VCaP (cell line): ENCODE data around the gene ABT1.

Experiments used
- H3K27ac ChIP-seq: fragments of 450-650 bp; 2 replicates; pipeline ENCODE4 v1.5.1; 2017
- CTCF ChIP-seq: fragments of 450-650 bp; conservative IDR thresholded peaks from 2 replicates; pipeline ENCODE4 v1.5.1; 2017; ENCODE audit warnings: mild to moderate bottlenecking, moderate library complexity

ABT1 gene

GRCh38 chr6:26554447-26554696 lies 42.4 kb upstream of the ABT1 start:
- peak overlapping the region; percentile 77; the same call in 1 of the 2 replicates for H3K27ac ChIP-seq
- no peak for TF ChIP-seq CTCF

GRCh38 chr6:26554697-26555504 lies 41.9 kb upstream of the ABT1 start:
- TF ChIP-seq CTCF: no peak
- peak overlapping the region; percentile 77; the same call in 1 of the 2 replicates for H3K27ac ChIP-seq

GRCh38 chr6:26555505-26556262 lies 41.1 kb upstream of the ABT1 start:
- TF ChIP-seq CTCF: no peak
- H3K27ac ChIP-seq: no peak overlapping the region

- TF ChIP-seq CTCF: no peak
- H3K27ac ChIP-seq: no peak overlapping the region
Measured at GRCh38 chr6:26556263-26557070, 40.3 kb upstream of the ABT1 start.

GRCh38 chr6:26561533-26562466 lies 35.0 kb upstream of the ABT1 start:
- no peak for TF ChIP-seq CTCF
- H3K27ac ChIP-seq: no peak overlapping the region

GRCh38 chr6:26563488-26563887 lies 33.3 kb upstream of the ABT1 start:
- TF ChIP-seq CTCF: no peak

More at GRCh38 chr6:26563488-26563887, 33.3 kb upstream of the ABT1 start:
- no peak overlapping the region for H3K27ac ChIP-seq
